Measurements from ENCODE around the gene STN1.

STN1 gene

DNA sequence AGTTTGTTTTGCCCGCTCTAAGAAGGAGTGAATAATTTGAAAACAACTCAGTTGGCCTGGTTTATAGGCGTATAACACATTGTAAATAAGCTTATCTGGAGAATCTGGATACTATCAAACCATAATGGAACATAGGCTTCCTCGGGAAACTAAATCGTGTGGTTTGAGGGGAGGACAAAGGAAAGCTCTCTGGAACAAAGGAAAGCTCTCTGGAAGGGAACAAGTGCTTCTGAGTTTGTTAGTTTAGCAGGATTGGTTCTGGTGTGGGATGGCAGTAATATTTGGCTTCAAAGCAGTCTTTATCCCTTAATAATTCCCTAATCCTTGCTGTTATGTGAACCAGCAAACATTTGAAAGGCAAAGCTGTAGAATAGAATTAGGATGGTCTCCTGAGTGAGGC is 34.0 kb upstream of the STN1 start:
- H3K4me3 ChIP-seq (ENCODE audit: control insufficient read depth, low read depth, low read length) = no peak overlapping the region
- no peak for DNase-seq (ENCODE audit: low read depth)
- TF ChIP-seq, protein P1, sequence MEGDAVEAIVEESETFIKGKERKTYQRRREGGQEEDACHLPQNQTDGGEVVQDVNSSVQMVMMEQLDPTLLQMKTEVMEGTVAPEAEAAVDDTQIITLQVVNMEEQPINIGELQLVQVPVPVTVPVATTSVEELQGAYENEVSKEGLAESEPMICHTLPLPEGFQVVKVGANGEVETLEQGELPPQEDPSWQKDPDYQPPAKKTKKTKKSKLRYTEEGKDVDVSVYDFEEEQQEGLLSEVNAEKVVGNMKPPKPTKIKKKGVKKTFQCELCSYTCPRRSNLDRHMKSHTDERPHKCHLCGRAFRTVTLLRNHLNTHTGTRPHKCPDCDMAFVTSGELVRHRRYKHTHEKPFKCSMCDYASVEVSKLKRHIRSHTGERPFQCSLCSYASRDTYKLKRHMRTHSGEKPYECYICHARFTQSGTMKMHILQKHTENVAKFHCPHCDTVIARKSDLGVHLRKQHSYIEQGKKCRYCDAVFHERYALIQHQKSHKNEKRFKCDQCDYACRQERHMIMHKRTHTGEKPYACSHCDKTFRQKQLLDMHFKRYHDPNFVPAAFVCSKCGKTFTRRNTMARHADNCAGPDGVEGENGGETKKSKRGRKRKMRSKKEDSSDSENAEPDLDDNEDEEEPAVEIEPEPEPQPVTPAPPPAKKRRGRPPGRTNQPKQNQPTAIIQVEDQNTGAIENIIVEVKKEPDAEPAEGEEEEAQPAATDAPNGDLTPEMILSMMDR (IDR thresholded peaks at IDR 0.05; ENCODE audit: control insufficient read depth, insufficient read depth, low read depth, low read length, missing control alignments) = no peak

DNA sequence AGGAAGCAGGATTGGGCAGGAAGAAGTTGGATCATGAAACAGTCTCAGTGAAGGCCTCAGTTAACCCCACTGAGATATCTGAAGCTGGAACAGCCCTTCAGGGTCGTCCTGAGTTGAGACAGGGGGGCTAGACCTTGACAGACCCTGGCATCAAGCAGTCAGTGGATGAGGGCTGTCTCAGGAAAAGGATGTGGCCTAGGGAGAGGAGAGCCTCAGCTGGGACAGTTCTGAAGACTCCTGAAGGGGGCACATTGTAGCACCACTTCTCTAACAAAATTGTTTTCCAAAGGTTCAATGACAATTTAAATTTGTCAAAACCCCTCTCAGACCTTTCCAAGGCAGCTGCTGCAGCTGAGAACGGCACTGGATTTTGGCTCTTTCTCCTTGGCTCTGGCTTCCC is 33.2 kb upstream of the STN1 start:
- no peak overlapping the region for H3K4me3 ChIP-seq (ENCODE audit: control insufficient read depth, low read depth, low read length)
- TF ChIP-seq, protein P1 (IDR thresholded peaks at IDR 0.05; ENCODE audit: control insufficient read depth, insufficient read depth, low read depth, low read length, missing control alignments) = no peak
- no peak for DNase-seq (ENCODE audit: low read depth)

DNA sequence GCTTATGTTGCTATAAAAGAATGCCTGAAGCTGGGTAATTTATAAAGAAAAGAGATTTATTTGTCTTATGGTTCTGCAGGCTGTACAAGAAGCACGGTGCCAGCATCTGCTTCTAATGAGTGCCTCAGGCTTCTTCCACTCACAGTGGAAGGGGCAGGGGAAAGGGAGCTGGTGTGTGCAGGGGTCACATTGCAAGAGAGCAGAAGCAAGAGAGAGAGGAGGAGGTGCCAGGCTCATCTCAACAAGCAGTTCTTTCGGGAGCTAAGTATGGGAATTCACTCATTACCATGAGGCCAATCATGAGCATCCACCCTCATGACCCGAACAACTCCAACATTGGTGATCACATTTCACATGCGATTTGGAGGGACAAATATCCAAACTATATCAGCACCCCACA is 31.7 kb upstream of the STN1 start:
- no peak for DNase-seq (ENCODE audit: low read depth)
- H3K4me3 ChIP-seq (ENCODE audit: control insufficient read depth, low read depth, low read length) = no peak overlapping the region
- TF ChIP-seq, protein P1 (IDR thresholded peaks at IDR 0.05; ENCODE audit: control insufficient read depth, insufficient read depth, low read depth, low read length, missing control alignments) = no peak

DNA sequence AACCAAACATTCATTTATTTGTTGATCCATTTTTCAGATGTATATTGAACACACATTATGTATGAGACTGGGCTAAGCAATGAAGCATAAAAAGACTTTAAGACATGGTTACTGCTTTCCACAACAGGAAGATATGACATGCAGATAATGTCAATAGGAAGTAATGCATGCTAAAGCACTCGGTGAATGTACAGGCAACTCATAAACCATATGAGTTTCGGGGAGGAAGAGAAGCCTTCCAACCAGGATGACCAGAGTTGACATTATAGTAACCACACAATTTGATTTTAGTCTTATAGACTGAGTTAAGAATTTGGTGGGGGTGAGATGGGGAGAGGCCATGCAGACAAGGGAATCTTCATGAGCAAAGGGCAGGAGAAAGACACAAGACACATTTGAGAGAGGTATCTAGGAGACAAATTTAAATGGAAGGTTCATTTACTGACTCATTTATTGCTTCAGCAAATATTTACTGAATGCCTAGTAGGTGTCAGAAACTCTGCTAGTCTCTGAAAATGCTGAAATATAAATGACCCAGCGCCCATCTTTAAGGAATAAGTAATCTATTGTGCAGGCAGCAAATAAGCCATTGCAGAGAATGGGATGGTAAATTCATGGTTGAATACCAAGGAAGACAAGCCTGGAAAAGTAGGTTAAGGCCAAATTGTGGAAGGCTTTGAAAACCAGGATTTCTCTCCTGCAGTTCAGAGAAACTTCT is 30.0 kb upstream of the STN1 start:
- DNase-seq (ENCODE audit: low read depth) = no peak
- no peak overlapping the region for H3K4me3 ChIP-seq (ENCODE audit: control insufficient read depth, low read depth, low read length)
- TF ChIP-seq, protein P1 (IDR thresholded peaks at IDR 0.05; ENCODE audit: control insufficient read depth, insufficient read depth, low read depth, low read length, missing control alignments) = no peak

DNA sequence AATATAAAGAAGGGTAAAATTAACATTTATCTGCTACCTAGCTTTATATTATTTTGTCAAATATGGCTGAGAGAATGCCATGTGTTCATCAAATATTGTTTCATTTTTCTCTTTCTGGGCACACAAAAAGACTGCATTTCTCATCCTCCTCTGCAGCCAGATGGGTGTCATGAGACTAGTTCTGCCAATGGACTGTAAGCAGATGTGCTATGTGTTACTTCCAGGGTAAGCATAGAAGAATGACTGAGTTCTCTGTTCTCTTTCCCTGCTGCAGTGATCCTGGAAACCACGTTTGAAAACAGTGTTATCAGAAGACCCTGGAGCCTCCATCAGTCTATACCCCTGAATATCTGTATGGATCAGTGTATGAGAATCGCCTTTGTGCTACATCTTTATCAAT is 24.9 kb upstream of the STN1 start:
- DNase-seq (ENCODE audit: low read depth) = no peak
- TF ChIP-seq, protein P1 (IDR thresholded peaks at IDR 0.05; ENCODE audit: control insufficient read depth, insufficient read depth, low read depth, low read length, missing control alignments) = no peak
- no peak overlapping the region for H3K4me3 ChIP-seq (ENCODE audit: control insufficient read depth, low read depth, low read length)

DNA sequence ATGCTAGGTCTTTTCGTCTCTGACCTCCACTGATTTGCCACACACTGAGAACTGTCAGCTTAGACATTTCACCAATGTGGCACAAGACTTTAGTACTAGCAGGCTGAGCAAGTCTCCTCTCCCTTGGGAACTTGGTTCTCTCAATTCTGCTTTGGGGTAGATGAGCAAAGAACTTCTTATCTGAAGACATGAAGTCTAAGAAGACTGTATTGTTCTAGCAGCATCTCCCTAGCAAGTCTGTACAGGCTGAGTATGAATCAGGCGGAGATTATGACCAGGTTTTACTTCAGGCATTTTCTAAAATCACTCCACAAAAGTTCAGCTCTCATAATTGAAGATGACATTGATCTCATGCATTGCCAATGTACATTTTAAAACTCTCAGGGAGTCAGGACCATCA is 23.8 kb upstream of the STN1 start:
- no peak overlapping the region for H3K4me3 ChIP-seq (ENCODE audit: control insufficient read depth, low read depth, low read length)
- TF ChIP-seq, protein P1 (IDR thresholded peaks at IDR 0.05; ENCODE audit: control insufficient read depth, insufficient read depth, low read depth, low read length, missing control alignments) = no peak
- DNase-seq (ENCODE audit: low read depth) = no peak
